CD4-positive, alpha-beta T cell treated with Interferon alpha-2 for 1 hour (primary cell): ENCODE data around the gene TAS2R46.
"Not testable (repeated sequence)": the region's sequence is repeated elsewhere in the genome, so short reads cannot be mapped to it uniquely, and the experiment has no call there.

Source experiments
- DNase-seq, 2 donors: peaks; one replicate each; pipeline ENCODE4 v3.0.0-alpha.2; 2020 to 2022

TAS2R46 gene

DNA sequence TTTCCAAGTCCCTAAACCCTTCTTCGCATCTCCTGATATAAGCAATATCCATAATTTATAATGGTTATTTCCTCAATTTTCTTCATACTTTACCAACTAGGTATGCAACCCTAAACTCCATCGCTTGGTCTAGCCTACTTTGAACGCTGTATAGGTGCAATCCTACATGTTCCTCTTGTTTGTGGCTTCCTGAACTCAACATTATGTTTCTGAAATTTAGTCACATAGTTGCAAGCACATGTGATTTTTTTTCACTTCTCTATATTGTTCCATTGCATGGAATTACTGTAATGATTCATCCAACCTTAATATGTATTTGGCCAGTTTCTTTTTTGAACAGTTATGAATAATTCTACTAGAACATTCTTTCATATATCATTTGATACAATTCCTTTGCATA is 28.1 kb downstream of the TAS2R46 start:
- not testable (repeated sequence) for DNase-seq

DNA sequence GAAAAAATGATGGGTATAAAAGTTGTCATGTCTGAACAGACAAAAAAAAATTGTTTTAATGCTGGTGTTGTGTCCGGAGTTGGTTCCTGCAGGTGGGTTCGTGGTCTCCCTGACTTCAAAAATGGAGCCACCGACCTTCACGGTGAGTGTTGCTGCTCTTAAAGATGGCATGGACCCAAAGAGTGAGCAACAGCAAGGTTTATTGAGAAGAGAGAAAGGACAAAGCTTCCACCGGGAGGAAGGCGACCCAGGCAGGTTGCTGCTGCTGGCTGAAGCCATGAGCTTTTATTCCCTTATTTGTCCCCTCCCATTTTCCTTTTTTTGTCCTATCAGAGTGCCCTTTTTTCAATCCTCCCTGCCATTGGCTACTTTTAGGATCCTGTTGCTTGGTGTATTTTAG is 30.8 kb downstream of the TAS2R46 start, which contains the start of gene TAS2R31:
Gene TAS2R31 (minus strand): TSS at position 101 of the 400 bp plus-strand sequence. CDS start 72 bp downstream, at position 29.
- DNase-seq = no peak

DNA sequence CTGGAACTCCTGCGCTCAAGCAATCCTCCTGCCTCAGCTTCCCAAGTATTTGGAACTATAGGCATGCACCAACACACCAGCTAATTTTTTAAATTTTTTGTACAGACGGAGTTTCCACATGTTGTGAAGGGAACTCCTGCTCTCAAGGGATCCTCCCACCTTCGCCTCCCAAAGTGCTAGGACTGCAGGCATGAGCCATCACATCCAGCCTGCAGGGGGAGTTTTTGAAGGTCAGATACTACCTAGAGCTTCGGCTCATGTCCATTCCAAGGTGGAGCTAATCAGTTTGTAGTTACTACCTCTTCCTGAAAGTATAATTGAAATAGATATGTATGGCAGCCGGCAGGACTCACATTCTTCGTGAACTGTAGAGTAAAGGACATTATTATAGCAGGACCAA is 36.0 kb downstream of the TAS2R46 start:
- DNase-seq = no peak

DNA sequence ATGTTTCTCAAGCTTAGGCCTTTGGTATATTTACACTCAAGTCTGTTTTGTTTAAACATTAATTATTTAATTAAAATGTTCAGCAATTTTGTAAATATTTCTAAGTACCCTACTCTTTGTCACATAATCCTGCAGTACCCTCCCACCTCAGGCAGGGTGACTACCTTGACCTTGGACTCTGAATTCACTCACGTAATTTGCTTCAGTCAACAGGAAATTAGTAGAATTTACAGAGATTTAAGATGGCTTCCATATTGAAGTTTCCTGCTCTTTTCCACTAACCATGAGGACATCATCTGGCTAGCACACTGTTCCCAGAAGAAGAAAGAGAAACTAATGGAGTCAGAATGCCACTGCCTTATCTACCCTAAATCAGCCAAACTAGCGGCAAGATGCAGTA is 38.7 kb downstream of the TAS2R46 start:
- no peak for DNase-seq

DNA sequence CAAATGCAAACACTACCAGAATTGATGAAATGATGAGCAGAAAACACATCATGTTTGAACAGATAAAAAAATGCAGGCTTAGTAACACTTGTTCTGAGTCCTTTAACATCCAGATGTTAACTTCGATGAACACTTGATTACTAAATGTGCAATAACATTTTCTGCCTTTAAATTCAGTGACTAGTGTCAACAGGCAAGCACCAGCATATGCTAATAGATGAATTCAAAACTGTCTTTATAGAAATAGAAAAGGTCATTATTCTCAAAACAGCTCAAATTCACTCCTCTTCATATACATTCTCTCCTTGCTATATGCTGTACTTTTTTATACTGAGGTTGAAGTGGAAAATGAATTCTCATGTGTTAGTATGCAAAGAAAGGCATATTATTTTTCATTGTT is 39.6 kb downstream of the TAS2R46 start, which contains the start of gene TAS2R19:
Gene TAS2R19 (minus strand): TSS at position 101 of the 400 bp plus-strand sequence. CDS start 49 bp downstream, at position 52.
- no peak for DNase-seq

DNA sequence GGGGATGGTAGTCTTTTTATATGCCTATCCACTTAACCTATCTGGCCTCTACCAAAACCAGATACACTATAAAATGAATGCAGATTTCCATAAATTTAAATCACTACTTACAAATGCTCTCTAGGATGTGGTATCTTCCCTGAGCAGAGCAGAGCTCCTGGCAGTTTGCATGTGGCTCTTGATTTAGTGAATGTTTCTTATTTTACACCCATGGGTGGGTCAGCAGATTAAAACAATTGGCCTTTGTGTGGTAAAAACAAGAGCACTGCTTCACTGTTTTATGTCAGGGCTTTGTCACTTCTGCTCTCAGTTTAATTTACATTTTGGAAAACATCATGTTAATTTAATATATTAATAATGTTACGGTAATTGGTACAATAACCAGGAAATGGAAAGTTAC is 45.2 kb downstream of the TAS2R46 start:
- DNase-seq = no peak

DNA sequence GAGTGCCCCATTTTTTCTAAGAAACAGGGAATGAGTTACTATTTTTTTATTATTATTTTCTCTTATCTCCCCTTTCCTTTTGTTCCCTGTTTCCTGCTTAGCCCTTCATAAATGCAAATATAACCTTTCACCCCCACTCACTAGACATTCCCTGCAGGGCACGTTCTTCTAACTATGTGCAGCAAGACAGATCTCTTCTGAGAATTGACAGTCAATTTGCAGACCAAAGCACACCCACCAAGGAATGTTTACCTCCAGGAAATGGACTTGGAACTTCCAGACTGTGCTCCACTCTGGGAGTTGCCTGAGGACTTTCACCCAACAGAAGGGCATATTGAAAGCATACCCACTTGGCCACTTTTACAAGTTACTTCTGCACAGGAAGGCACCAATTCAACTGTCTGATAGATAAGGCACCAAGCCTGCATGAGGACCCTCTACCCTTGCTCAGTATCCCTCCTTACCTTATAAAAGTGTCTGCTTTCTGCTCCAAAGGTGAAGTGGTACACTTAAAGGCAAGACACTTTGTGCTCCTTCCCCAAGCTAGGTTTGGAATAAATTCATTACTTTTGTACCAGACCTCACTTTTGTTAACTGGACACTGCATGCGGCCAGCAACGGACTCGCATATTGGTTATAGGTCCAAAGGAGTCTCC is 46.2 kb downstream of the TAS2R46 start:
- DNase-seq = no peak

DNA sequence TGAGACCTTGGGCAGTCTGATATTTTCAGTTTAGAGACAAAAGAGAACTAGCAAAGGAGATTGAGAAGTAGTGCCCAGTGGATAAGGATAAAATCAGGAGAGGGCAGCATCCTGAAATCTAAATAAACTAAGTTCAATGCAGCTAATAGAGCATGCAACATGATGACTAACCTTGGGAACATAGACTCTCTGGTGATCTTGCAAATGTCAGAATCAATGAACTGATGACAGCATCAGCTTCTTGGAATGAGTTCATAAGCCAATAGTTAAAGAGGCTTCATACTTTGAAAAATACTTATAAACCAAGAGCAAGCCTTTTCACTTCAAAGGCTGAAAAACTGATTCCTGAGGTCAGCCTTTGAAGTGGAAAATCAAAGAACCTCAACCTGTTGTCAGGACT is 47.9 kb downstream of the TAS2R46 start:
- DNase-seq = no peak
